ENCODE results near the gene PLEKHG7.
"Not testable (repeated sequence)": the region's sequence is repeated elsewhere in the genome, so short reads cannot be mapped to it uniquely, and the experiment has no call there.

Gene PLEKHG7, protein sequence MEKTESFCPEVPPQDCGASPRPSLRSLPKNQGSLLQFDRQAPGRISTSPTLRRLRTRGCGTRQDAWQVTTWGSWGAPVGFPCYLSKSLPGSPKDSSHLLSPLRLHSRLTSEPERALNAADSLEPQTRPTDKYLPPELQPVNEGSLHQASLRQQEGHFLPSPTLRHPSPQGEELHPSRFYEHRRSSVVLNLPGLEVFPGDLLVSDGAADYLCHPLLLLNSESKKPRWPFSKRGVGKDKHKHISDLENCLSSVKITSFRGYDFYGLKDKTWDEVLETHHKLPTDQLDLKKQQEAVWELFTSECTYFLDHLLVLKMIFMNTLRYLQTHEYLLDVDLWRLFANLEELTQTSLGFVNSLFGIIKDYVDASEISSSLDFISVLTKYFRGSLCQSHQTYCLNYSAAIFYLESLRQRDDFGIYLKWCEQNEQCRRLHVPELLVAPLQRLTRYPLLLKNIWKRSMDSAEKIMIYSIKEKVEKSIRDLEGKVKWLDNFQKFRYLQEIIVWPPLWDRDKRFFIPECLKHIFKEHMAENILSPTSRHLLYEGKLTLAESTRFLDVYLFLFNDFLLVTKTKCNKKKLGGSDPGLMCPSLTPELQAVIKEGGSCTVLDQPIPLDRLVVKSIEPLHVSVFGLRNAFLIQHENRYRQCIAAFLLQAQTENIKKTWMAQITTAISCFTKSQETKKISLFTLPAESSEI

DNA sequence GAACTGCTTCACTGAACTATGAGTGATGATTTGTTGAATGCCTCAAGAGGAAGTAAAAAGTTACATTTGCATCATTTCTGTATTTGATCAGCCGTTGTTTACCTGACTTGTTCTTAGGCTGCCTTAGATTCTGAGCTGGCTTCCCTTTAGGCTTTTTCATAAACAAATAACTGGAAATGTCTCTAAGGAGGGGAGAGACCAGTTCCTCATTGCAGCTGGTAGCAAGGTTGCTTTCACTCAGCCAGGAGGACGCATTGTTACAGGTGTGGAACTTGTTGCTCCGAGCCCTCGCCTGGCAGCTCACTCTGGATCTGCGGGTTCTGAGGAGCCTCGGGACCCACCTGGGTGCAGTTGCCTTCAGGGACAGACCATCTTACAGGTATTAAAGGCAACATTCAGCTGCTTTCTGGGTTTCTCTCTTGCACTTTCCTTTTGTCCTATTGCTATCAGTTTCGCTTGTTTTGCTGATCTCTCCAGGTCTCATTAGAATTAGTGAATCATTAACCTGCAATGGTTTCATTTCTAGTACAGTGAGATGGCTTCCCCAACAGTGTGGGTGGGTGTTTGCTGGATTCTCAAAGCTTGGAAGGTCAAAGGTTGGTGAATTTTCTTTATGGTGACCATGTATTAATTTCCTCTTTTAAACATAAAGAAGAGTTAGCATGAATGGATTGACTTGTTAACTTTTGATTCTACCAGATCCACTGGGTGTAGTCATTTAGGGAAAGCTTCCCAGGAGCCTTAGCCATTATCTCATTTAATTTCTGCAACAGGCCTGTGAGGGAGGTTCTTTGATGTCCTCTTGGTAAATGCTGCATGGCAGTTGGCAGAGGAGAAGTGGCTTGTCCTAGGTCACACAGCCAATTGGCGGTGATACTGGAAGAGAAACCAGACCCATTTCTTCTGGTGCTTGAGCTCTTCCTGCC lies at the start of gene PLEKHG7:
PLEKHG7 (plus strand) TSS at position 236 of the 926 bp plus-strand sequence. CDS start 3,643 bp downstream, outside the sequence.
- peak; percentile 3 for DNase-seq

DNA sequence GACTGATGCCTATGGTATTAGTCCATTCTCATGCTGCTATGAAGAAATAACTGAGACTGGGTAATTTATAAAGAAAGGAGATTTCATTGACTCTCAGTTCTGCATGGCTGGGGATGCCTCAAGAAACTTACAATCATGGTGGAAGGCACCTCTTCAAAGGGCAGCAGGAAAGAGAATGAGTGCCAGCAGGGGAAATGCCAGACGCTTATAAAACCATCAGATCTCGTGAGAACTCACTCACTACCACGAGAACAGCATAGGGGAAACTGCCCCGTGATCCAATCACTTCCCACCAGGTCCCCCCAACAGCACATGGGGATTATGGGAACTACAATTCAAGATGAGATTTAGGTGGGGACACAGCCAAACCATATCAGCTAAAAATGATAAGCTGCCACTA lies 48.5 kb upstream of the PLEKHG7 start:
- DNase-seq, result not testable (repeated sequence)

DNA sequence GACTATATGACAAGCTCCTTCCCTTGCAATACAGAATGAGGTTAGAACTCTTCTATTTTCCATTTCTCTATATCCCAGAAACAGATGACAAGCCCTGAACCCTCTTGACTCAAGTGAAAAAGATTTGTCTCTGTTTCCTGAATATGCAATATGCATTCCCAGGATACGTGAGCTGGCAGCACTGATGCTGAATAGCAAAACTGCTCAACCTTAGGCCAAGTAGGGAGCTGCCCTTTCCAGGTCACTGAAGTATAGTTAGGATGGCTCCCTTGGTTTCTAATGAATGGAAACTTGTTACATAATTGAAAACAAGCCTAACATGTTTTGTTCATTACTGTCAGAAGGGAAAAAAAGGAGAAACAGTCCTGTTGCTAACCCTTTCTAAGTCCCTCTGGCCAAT lies 47.9 kb upstream of the PLEKHG7 start:
- no peak for DNase-seq

DNA sequence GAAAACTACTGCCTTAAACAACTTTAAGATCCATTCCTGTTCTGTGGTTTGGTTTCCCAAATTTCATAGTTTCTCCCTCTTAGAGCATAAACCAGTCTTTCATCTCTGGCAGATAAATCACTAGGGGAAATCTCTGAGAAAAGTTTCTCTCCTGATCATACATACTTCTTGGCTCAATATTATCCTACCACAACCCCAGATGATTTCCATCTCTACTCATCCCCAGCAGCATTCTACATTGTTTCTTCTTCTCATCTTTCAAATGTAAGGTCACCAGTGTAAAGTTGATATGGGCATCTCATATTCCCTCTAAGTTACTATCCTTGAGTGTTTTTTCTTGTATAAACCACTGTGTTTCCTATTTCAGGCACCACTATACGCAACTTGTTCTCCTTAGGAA lies 45.9 kb upstream of the PLEKHG7 start:
- DNase-seq, result no peak

DNA sequence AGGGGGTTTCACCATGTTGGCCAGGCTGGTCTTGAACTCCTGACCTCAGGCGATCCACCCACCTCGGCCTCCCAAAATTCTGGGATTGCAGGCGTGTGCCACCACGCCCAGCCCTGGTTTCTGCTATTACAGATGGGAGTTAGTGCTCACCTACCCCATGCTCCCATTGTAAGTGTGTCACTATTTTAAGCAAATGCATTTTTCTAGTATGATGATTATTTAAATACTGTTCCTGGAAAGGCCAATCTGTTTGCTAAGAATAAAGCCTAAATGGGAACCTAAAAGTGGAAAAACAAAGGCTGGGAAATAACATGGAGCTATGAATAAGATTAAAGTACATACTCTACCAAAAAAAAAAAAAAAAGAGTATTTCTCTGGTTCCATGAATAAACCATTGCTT lies 45.0 kb upstream of the PLEKHG7 start:
- no peak for DNase-seq

DNA sequence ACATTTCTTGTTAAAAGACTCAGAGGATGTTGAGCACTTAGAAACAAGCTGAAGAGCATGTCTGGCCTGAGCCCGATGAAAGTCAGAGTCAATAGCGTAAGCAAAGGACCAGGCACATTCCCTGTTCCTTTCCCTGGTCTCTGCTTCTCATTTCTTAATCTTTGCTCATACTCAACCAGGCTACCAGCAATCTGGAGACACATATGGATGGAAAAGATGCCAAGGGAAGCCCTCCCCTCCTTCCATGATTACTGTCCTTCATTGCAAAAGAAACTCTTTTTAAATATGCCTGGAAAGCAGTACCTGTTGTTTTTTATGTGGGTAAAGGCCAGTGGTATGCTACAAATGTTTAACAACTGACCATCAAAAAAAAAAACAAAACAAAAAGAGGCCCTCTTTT lies 44.2 kb upstream of the PLEKHG7 start:
- DNase-seq, result no peak

DNA sequence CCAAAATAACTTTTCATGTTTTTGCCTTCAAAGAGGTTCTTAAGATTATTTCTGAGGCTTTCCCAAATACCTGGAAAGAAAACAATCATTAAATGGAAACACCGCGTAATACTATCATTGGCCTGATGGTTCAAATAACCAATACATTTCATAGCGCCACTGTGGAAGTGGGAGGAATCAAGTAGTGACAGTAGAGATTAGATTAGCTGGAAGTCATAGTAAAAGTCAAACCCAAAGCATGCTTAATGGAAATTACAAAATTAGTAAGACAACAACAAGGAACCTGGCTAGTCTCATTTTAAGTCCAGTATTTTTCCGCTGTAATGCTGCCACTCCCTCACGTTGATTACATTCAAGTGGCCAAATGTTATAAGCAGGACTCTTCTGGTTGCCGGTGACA lies 41.5 kb upstream of the PLEKHG7 start:
- DNase-seq, result no peak

DNA sequence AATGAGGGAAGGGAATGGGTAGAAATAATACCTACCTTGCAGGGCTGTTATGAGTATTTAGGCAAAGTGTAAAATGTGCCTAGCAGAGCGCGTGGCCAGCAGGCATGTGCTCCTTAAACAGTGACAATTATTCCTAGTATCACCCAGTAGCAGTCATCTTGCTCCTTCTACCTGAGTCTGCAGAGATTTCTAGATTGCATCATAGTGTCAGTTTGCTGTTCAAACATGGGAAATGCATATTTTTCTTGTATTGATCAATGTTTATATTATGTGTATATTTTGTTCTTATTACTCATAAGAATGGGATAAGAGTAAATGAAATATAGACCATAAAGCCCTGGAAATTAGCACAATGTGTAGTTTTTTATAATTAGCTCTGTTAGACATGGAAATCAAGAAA lies 37.3 kb upstream of the PLEKHG7 start:
- DNase-seq, result no peak

DNA sequence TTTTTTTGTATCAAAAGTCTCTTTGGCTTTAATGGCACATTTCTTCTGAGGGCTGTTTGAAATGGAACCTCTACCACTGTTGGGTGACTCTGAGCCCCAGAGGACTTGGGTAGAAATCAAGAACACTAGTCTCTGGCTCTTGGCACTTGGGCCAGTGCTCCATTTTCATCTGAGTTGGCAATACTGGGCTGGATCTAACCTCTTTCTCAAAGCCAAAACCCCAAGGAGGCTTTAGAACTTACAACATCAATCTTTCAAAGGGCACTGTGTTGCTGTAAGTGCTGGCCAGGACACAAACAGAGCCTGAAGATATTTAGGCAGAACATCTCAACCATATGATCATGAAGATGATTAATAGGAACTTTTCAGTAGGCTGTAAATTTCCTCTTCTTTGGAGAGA lies 34.0 kb upstream of the PLEKHG7 start:
- no peak for DNase-seq

DNA sequence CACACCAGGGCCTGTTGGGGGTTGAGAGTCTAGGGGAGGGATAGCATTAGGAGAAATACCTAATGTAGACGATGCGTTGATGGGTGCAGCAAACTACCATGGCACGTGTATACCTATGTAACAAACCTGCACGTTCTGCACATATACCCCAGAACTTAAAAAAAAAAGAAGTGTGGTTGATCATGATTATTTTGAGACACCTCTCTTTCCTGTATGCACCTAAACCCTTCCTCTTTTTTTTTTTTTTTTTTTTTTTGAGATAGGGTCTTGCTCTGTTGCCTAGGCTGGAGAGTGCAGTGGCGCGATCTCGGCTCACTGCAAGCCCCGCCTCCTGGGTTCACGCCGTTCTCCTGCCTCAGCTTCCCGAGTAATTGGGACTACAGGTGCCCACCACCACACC lies 31.3 kb upstream of the PLEKHG7 start:
- DNase-seq, result not testable (repeated sequence)

DNA sequence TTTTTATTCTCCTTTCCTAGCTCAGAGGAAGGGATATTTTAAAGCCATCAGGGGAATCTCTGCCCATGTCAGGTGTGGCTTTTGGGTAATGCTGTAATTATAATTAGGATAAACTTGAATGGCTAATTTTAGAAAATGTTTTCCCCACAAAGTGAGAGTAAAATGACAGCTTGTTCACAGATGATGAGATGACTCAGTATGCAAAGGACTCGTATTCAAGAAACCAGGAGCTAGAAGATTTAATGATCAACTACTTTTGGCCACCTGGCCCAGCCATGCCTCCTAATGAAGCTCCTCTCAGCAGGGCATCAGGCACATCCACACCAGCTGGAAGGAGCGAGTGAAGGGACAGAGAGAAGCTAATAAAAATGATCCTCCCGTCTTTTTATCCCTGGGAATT lies 29.0 kb upstream of the PLEKHG7 start:
- no peak for DNase-seq

DNA sequence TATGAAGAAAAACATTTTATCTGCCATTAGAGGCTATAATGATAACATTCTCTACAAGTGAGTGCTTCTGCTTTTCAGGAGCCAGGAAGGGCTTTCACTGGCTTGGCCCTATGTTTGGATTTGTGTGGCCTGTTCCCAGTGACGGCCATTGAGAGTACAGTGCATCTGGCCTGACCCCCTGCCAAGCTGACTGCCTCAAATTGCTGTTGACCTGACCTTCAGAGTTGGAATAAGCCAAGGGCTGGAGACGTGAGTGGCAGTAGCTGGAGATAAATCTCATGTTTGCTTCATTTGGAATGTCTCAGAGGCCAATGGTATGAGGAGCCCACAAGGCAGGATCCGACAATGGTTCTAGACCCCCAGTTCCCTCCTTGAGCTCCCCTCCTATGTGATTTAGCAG lies 28.3 kb upstream of the PLEKHG7 start:
- DNase-seq, result no peak

DNA sequence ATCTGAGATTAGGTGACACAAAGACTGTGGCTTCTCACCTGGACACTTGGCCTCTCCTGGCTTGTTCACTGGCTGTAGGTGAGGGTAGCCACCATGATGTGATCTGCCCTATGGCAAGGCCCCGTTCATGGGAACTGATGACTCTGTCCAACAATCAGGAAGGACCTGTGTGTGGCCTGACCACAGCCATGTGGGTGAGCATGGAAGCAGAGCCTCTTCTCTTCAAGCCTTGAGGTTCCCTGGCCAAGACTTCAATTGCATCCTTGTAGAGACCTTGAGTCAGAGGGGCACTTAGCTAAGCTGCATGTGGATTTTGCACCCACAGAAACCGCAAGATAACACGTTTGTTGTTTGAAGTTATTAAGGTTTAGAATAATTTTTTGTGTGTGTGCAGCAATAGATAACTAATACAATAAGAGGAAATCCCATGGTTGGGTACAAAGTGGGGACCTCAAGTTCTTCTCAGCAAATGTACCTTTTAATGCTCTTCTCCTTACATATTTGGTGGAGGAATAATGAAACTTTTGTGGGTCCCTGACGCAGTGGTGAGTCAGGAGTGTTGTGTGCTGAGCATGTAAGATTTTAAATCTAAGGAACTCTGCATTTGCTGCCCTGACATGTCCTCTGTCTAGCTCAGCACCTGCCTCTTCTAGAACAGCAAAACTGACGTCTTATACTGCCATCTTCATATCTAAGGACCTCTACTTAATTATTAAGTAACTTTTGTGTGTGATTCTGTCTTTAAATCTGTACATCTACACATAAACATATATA lies 27.5 kb upstream of the PLEKHG7 start:
- peak; percentile 15 for DNase-seq

DNA sequence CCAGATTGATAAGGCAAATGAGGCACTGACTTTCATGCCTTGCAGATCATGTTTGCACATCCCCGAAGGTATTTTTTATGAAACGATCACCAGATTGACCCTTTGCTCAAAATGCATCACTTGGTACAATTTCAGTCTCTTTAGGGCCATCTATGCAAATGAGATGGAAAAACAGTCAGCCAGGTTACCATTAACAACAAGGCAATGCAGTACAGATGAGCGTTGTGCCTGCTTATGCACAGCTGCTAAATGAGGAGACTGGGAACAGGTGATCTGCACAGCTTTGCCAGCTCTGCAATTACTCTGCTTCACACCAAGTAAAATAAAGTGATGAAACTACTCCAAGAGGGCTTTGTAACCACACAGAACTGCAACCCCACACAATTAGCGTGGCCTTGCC lies 26.1 kb upstream of the PLEKHG7 start:
- DNase-seq, result no peak

DNA sequence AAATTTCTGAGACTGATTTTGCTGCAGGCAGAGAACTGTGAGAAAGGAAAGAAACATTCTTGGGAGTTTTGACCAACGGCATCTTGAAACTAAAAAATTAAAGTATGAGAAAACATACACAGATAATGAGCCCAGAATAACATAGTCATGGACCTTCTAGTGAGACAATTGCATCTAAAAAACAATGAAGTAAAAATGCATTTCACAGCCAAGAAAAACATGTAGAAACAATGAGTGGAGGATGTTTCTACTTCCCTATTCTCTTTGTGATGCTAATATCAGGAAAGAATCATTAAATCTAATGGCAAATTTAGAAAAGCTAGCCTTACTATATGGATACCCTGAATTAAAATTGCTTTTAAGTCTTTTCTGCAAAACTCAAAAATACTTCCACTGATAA lies 12.2 kb upstream of the PLEKHG7 start:
- DNase-seq, result no peak

DNA sequence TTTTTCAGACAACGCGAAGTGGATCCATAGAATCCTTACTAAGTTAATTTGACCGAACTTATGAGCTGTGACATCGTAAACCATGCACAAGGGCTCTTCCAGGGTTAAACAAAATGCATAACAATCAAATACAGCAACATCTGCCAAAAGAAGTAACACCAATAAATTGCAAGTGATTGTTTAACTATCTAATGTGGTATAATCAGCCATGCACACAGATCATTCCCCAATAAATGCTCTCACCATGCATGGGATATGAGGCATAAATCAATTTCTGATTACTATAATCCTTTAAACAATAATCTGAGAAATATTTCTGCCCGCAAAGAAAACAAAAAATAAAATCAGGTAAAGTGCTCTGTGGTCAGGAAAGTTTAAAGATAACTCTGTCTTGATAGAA lies 7.7 kb upstream of the PLEKHG7 start:
- DNase-seq, result no peak

DNA sequence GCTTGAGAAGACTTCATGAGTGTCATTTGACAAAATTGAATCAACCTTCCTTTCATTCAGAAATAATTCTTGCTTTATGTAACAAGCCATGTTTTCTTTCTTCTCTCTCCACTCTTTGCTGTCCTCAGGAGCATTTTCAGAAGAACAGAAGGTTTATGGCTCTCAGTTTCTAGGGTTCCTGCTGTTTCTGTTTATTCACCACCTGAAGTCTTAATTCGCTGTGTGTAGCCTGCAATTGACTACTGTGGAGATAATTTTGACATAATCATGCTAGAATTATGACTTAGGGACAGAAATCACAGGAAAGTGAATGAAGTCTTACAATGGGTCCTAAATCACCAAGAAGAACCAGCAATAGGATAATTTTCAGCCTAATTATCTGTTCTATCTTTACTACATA lies 7.2 kb upstream of the PLEKHG7 start:
- no peak for DNase-seq

DNA sequence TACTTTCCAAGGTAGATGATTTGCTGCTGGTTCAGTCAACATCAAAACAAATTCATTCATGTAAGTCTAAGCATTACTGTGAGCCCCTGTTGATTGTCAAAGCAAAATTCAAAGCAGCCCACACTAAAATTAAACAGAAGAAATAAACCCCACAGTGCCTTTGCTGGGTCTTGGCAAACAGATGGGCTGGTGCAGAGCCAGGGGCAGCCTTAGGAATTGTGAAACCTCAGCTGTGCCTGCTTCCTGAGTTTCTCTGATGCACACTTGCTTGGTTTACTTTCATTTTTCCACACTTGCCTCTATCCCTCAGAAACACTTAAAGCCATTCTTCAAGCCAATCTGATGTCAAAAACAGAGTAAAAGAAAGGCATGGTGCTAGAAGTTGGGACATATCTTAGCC lies 6.6 kb upstream of the PLEKHG7 start:
- no peak for DNase-seq

DNA sequence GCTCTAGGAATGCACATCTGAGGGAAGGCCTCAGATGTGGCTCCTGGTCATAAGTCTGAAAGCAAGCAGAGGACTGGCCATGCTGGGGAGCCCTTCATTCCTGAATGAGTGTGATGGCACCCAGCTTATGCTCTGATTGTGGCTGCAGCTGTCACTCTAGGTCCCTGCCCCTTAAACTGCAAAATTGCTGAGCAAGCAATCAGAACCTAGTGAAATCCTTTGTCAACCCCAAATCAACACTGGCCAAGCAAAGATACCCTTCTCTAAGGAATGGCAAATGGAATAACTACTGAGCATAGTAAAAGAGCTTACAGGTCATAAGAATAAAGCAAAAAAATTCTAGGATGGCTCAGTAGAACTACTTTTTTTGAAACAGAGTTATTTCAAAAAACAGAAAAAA lies 4.3 kb upstream of the PLEKHG7 start:
- no peak for DNase-seq

DNA sequence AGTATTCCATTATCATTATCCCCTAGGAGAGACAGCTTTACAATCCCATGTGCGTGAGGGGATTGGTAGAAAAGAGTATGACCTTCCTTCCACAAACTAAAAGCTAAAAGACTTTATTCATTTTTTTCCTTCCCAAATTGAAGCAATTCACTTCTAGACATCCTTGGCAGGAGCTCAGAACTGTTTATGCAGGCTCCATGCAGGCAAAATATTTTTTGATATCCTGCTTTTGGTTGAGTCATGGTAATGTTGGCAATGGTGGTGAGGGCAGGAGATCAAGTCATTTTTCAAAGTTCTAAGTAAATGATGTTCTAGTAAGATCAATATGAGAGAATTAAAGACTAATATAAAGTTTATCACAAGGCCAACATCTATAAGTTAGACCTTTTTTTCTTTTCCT lies 1.3 kb upstream of the PLEKHG7 start:
- DNase-seq, result no peak

DNA sequence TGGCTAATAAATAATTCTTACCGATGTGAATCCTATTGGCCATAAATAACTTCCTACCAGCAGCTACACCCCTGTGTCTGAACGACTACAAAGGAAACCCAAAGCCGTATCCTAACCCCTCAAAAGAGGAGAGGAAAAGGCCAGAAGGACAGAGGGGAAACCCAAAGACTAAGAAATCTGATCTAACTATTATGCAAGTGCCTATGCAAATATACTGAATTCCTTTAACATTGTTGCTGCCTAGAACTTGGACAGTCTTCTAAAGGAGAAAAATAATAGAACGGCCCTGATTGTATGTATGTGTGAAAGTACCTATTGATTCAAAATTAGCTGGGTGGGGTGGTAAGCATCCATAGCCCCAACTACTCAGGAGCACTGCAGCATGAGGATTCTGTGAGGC lies 997 bp downstream of the PLEKHG7 start:
- no peak for DNase-seq

DNA sequence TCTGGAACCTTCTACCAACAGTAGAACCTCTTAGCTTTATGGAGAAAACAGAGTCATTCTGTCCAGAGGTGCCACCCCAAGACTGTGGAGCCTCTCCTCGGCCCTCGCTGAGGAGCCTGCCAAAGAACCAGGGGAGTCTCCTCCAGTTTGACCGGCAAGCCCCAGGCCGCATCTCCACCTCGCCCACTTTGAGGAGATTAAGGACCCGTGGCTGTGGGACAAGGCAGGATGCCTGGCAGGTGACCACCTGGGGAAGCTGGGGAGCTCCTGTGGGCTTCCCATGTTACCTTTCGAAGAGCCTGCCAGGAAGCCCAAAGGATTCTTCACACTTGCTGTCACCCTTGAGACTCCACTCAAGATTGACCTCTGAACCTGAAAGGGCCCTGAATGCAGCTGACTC lies 3.8 kb downstream of the PLEKHG7 start:
- DNase-seq, result no peak

DNA sequence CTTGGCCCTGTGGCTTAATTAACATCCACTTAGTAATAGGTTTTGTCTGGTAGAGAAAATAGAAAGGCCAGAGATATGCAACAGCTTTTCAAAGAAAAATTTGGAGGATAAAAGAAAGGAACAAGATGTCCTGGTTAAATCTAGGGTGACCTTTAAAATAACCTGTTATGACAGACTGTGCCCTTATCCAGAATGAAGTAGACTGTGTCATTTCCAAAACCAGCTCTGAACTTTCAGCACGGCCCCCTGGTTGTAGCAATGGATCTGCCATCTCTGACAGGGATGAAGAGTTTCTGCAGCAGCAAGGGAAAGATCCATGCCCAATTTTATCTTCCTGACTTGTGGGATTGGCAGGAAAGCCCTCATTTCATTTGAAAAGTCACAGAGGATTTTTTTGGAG lies 5.1 kb downstream of the PLEKHG7 start:
- DNase-seq, result no peak
